Calu3 (cell line): ENCODE results near the gene ZBTB18. TPM values are rescaled to one million over a fixed set of nuclear protein-coding genes. Genes with fewer than 3 reads are reported as not detected.
A peak's percentile ranks its signal among the peaks of the same experiment; 100 is the strongest.
"Not testable (repeated sequence)": the region's sequence is repeated elsewhere in the genome, so short reads cannot be mapped to it uniquely, and the experiment has no call there.

Experiments
- BruUV-seq: library from RNA; stranded (reverse); fragments of 400-500 nt; replicated peaks from 2 replicates; lab custom pipeline; 2021; lab: Mats Ljungman, UMichigan
- CTCF ChIA-PET: fragments of 300-600 bp; sonication (Branson Sonifier 250); formaldehyde crosslinking; loops from one replicate; lab custom pipeline; 2022; ENCODE audit warnings: antibody characterized with exemption; lab: Charles Lee
- DNase-seq: peaks from one replicate; pipeline ENCODE4 v3.0.0; 2022
- H3K27ac Mint-ChIP-seq: one replicate; pipeline ENCODE4 v1.8.0; 2022; ENCODE audit warnings: mixed read lengths; ENCODE audit not compliant: unreplicated experiment
- H3K27me3 Mint-ChIP-seq: one replicate; pipeline ENCODE4 v1.8.0; 2022; ENCODE audit warnings: mixed read lengths; ENCODE audit not compliant: unreplicated experiment
- H3K36me3 Mint-ChIP-seq: one replicate; pipeline ENCODE4 v1.8.0; 2022; ENCODE audit warnings: mild to moderate bottlenecking, moderate library complexity, mixed read lengths; ENCODE audit not compliant: insufficient read depth, unreplicated experiment
- H3K4me1 Mint-ChIP-seq: one replicate; pipeline ENCODE4 v1.8.0; 2022; ENCODE audit warnings: mild to moderate bottlenecking, low read depth, mixed read lengths; ENCODE audit not compliant: unreplicated experiment
- H3K4me3 Mint-ChIP-seq: one replicate; pipeline ENCODE4 v1.8.0; 2022; ENCODE audit warnings: mild to moderate bottlenecking, low read depth, moderate library complexity, mixed read lengths; ENCODE audit not compliant: unreplicated experiment
- H3K9me3 Mint-ChIP-seq: one replicate; pipeline ENCODE4 v1.8.0; 2022; ENCODE audit warnings: low read depth, mixed read lengths; ENCODE audit not compliant: unreplicated experiment
- CTCF ChIP-seq: fragments of 200-600 bp; IDR thresholded peaks from one replicate; pipeline ENCODE4 v1.8.0; 2022; ENCODE audit warnings: antibody characterized with exemption; ENCODE audit not compliant: unreplicated experiment
- intact Hi-C: fragments of 100-400 bp; cut with micrococcal nuclease; formaldehyde crosslinking; loops from one replicate; pipeline ENCODE4 v1.10.0; 2022; ENCODE audit not compliant: unreplicated experiment
- total RNA-seq: library from RNA; stranded (reverse); gene quantifications from 2 replicates; pipeline ENCODE4 v1.2.3, GENCODE V29; 2022

Gene ZBTB18
- total RNA-seq, 1 experiment from 2014 or later = 37.8 TPM

- Mint-ChIP-seq H3K4me1 (peaks cover 8% of the 10 kb centered on the region), H3K36me3 (no peaks in the 10 kb centered on the region), H3K27ac (no peak overlapping the region), H3K9me3 (no peaks in the 10 kb centered on the region), H3K4me3 (no peak overlapping the region), H3K27me3 (no peaks in the 10 kb centered on the region)
- no TSS peak for BruUV-seq
- CTCF ChIA-PET = interaction anchor here (1.1 kb wide), 1 partner anchor 15 kb away, joined by 6 read pairs; no protein-coding TSS in a partner anchor
- intact Hi-C loops = no loop called here
- no peak for DNase-seq
- TF ChIP-seq CTCF = no peak
Observed at GRCh38 chr1:244011786-244012185, 39.3 kb upstream of the ZBTB18 start.

GRCh38 chr1:244012202-244012601 lies 38.9 kb upstream of the ZBTB18 start:
- H3K27ac Mint-ChIP-seq = no peak overlapping the region
- H3K4me3 Mint-ChIP-seq = no peak overlapping the region
- H3K36me3 Mint-ChIP-seq = no peaks in the 10 kb centered on the region
- no peak for TF ChIP-seq CTCF
- BruUV-seq = no TSS peak
- peak; percentile 7 for DNase-seq
- H3K9me3 Mint-ChIP-seq = no peaks in the 10 kb centered on the region
- peaks cover 8% of the 10 kb centered on the region for H3K4me1 Mint-ChIP-seq
- H3K27me3 Mint-ChIP-seq = no peaks in the 10 kb centered on the region
- CTCF ChIA-PET = interaction anchor here (1.1 kb wide), 1 partner anchor 15 kb away, joined by 6 read pairs; no protein-coding TSS in a partner anchor
- intact Hi-C loops = no loop called here

GRCh38 chr1:244013100-244013499 lies 38.0 kb upstream of the ZBTB18 start:
- BruUV-seq = no TSS peak
- DNase-seq = no peak
- Mint-ChIP-seq H3K27me3 (no peaks in the 10 kb centered on the region), H3K4me3 (no peak overlapping the region), H3K4me1 (peaks cover 8% of the 10 kb centered on the region), H3K36me3 (no peaks in the 10 kb centered on the region), H3K27ac (no peak overlapping the region), H3K9me3 (no peaks in the 10 kb centered on the region)
- intact Hi-C loops = no loop called here
- no peak for TF ChIP-seq CTCF
- CTCF ChIA-PET = no interaction called here

- DNase-seq, H3K36me3 Mint-ChIP-seq, H3K9me3 Mint-ChIP-seq, BruUV-seq, H3K4me1 Mint-ChIP-seq, H3K27me3 Mint-ChIP-seq, H3K27ac Mint-ChIP-seq, H3K4me3 Mint-ChIP-seq: not testable (repeated sequence)
- intact Hi-C loops = loop anchor here (2.0 kb wide), 1 partner anchor 258 kb away; no protein-coding TSS in a partner anchor
- CTCF ChIA-PET = interaction anchor here (0.7 kb wide), 2 partner anchors 33 to 53 kb away, joined by 3 to 4 read pairs; no protein-coding TSS in a partner anchor
Observed at GRCh38 chr1:244014862-244015261, 36.2 kb upstream of the ZBTB18 start.

GRCh38 chr1:244019982-244020485 lies 31.0 kb upstream of the ZBTB18 start:
- TF ChIP-seq CTCF = no peak
- CTCF ChIA-PET = interaction anchor here (0.7 kb wide), 1 partner anchor 212 kb away, joined by 5 read pairs; no protein-coding TSS in a partner anchor
- Mint-ChIP-seq H3K4me3 (no peak overlapping the region), H3K4me1 (no peaks in the 10 kb centered on the region), H3K9me3 (peaks cover 5% of the 10 kb centered on the region), H3K27me3 (peaks cover 12% of the 10 kb centered on the region), H3K27ac (no peak overlapping the region), H3K36me3 (no peaks in the 10 kb centered on the region)
- no peak for DNase-seq
- intact Hi-C loops = no loop called here
- no TSS peak for BruUV-seq
